ENCODE measurements around the gene C17orf50. TPM values are rescaled to one million over a fixed set of nuclear protein-coding genes. Genes with fewer than 3 reads are reported as not detected.

C17orf50 gene
- total and polyA plus RNA-seq, 3 donors from 2014 or later, result 48.8 to 154 (median 102) TPM

GRCh38 chr17:35807371-35808144 is 46.9 kb downstream of the C17orf50 start:
- Histone ChIP-seq H3K4me3 (no peak overlapping the region), H3K9me3 (no peaks in the 10 kb centered on the region), H3K4me1 (peaks cover 15% of the 10 kb centered on the region), H3K27ac (no peak overlapping the region), H3K27me3 (no peaks in the 10 kb centered on the region), H3K36me3 (ENCODE audit: low read depth, missing control alignments) (no peaks in the 10 kb centered on the region)
- intact Hi-C loops (cut with DNase I; ENCODE audit: low total_unique reads), result no loop called here
- DNase-seq, result no peak
- TF ChIP-seq POLR2A (IDR thresholded peaks at IDR 0.05), result no peak
- TF ChIP-seq, protein P1, sequence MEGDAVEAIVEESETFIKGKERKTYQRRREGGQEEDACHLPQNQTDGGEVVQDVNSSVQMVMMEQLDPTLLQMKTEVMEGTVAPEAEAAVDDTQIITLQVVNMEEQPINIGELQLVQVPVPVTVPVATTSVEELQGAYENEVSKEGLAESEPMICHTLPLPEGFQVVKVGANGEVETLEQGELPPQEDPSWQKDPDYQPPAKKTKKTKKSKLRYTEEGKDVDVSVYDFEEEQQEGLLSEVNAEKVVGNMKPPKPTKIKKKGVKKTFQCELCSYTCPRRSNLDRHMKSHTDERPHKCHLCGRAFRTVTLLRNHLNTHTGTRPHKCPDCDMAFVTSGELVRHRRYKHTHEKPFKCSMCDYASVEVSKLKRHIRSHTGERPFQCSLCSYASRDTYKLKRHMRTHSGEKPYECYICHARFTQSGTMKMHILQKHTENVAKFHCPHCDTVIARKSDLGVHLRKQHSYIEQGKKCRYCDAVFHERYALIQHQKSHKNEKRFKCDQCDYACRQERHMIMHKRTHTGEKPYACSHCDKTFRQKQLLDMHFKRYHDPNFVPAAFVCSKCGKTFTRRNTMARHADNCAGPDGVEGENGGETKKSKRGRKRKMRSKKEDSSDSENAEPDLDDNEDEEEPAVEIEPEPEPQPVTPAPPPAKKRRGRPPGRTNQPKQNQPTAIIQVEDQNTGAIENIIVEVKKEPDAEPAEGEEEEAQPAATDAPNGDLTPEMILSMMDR (IDR thresholded peaks at IDR 0.05), result no peak
- 59 to 67% methylated on average over 7 of the region's 7 CpGs for WGBS, 2 donors

GRCh38 chr17:35808240-35808961 is 47.7 kb downstream of the C17orf50 start:
- Histone ChIP-seq H3K27me3 (no peaks in the 10 kb centered on the region), H3K9me3 (no peaks in the 10 kb centered on the region), H3K27ac (peak overlapping the region; percentile 95 to 97), H3K36me3 (ENCODE audit: low read depth, missing control alignments) (no peaks in the 10 kb centered on the region), H3K4me1 (peaks cover 19% of the 10 kb centered on the region), H3K4me3 (peak overlapping the region; percentile 90 to 93)
- TF ChIP-seq, protein P1 (IDR thresholded peaks at IDR 0.05), result no peak
- TF ChIP-seq POLR2A (IDR thresholded peaks at IDR 0.05), result no peak
- intact Hi-C loops (cut with DNase I; ENCODE audit: low total_unique reads), result no loop called here
- DNase-seq, result no peak
- WGBS, 2 donors, result 23 to 25% methylated on average over 19 of the region's 19 CpGs

- intact Hi-C loops (cut with DNase I; ENCODE audit: low total_unique reads), result no loop called here
- H3K27me3 ChIP-seq, result no peaks in the 10 kb centered on the region
- WGBS, 2 donors, result 0% methylated on average over 20 to 60 of the region's 71 CpGs
Measured at GRCh38 chr17:35808962-35809854, 48.5 kb downstream of the C17orf50 start, which contains the start of gene TAF15. TAF15 (plus strand) TSS chr17:35809484; CDS start chr17:35809570, 86 bp downstream.

DNA sequence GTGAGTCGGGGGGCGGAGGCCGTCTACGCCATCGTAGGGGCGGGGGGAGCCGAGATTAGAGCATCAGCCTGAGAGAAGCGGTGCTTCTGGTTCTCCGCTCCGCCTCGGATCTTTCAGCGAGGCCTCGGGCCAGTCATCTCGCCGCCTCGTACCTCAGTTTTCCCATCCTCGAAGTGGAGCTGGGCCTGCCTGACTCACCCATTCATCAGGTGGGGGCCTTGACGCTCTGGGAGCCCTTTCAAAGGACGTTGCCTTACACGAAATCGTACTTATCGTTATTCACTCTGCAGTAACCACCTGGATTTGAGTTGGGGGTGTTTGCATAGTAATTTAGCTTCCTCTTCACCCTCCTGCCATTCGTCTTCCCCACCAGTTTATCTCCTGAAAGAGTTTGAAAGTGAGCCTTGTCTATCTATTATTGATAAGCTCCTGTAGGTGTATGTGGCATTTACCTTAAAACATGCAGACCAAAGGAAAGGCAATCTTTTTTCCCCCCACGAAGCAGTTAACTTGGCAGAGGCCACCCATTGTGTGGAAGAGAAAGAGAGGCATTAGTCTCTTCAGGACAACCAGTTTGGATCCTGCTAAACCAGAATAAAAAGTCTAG is 49.3 kb downstream of the C17orf50 start:
- Histone ChIP-seq H3K9me3 (no peaks in the 10 kb centered on the region), H3K4me1 (peaks cover 21% of the 10 kb centered on the region), H3K36me3 (ENCODE audit: low read depth, missing control alignments) (no peaks in the 10 kb centered on the region), H3K4me3 (peak overlapping the region; percentile 90 to 93), H3K27me3 (no peaks in the 10 kb centered on the region), H3K27ac (peak overlapping the region; percentile 95 to 97)
- DNase-seq, result no peak
- TF ChIP-seq, protein P1 (IDR thresholded peaks at IDR 0.05), result no peak
- no peak for TF ChIP-seq POLR2A (IDR thresholded peaks at IDR 0.05)
- intact Hi-C loops (cut with DNase I; ENCODE audit: low total_unique reads), result no loop called here
- WGBS, 2 donors, result 0% methylated on average over 12 to 24 of the region's 24 CpGs

More at GRCh38 chr17:35808962-35809854, 48.5 kb downstream of the C17orf50 start, which contains the start of gene TAF15:
- DNase-seq, result peak; percentile 98
- TF ChIP-seq, protein P1 (IDR thresholded peaks at IDR 0.05), result peak; percentile 54 to 64 (median 60)
- peak; percentile 68 for TF ChIP-seq POLR2A (IDR thresholded peaks at IDR 0.05)
- peak within 1 kb of the TSS; percentile 90 to 93 for H3K4me3 ChIP-seq
- no peaks in the 10 kb centered on the region for H3K36me3 ChIP-seq (ENCODE audit: low read depth, missing control alignments)
- H3K4me1 ChIP-seq, result peaks cover 21% of the 10 kb centered on the region
- H3K27ac ChIP-seq, result peak within 1 kb of the TSS; percentile 95 to 97
- no peaks in the 10 kb centered on the region for H3K9me3 ChIP-seq
